AG10803 (cell line): ENCODE data around the gene TBC1D2.

Experiments
- DNase-seq: peaks from one replicate; pipeline ENCODE4 v3.0.0; 2010; ENCODE audit warnings: low read depth
- H3K4me3 ChIP-seq: 2 replicates; pipeline ENCODE4 v1.5.1; 2011; ENCODE audit warnings: mild to moderate bottlenecking, low read length, control low read depth
- TF ChIP-seq, protein P1 (sequence below): conservative IDR thresholded peaks from 2 replicates; pipeline ENCODE4 v1.5.1; 2011; ENCODE audit warnings: mild to moderate bottlenecking, low read length, control low read depth, inconsistent platforms

Gene TBC1D2

DNA sequence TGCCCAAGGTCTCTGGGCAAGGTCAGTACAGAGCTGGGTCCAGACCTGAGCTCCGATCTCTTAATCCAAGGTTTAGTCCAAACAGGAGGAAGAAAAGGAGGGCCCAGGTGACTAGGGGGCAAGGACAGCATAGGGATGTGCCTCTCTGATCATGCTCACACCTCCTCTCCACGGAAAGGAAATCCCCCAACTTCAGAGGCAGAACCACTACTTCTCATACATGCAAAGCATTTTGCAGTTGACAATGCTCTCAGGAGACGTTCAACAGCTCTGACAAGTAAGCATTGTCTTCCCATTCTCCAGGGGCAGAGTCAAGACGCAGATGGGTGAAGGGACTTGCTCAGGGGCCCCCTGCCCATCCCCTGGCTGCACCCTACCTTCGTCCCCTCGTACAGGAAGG, 54.3 kb downstream of the TBC1D2 start:
- DNase-seq = no peak
- TF ChIP-seq, protein P1, sequence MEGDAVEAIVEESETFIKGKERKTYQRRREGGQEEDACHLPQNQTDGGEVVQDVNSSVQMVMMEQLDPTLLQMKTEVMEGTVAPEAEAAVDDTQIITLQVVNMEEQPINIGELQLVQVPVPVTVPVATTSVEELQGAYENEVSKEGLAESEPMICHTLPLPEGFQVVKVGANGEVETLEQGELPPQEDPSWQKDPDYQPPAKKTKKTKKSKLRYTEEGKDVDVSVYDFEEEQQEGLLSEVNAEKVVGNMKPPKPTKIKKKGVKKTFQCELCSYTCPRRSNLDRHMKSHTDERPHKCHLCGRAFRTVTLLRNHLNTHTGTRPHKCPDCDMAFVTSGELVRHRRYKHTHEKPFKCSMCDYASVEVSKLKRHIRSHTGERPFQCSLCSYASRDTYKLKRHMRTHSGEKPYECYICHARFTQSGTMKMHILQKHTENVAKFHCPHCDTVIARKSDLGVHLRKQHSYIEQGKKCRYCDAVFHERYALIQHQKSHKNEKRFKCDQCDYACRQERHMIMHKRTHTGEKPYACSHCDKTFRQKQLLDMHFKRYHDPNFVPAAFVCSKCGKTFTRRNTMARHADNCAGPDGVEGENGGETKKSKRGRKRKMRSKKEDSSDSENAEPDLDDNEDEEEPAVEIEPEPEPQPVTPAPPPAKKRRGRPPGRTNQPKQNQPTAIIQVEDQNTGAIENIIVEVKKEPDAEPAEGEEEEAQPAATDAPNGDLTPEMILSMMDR = no peak
- H3K4me3 ChIP-seq = no peak overlapping the region

DNA sequence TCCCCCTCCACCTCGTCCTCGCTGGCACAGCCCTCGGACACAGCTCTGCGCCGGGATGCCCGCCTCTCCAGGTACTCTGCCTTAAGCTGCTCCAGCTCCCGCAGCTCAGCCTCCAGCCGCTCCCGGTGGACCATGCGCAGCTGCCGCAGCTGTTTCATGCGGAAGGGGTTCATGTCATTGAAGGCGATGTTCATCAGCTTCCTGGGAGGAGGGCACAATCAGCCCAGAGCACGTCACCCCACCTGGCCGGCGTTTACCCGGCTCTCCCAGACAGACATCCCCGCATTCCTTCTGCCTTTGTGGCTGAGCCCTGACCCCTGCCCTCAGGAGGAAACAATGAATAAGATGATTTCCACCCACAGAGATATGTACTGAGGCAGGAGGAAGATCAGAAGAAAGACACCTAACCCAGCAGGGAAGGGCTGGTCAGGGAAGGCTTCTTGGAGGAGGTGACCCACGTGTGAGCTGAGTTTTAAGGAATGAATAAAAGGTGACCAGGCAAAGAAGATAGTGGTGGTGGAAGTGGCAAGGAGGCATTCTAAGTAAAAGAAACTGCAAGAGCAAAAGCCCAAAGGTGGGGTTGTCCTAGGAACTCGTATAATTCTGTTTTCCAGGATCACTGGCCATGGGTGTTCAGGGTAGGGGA, 55.9 kb downstream of the TBC1D2 start:
- H3K4me3 ChIP-seq = no peak overlapping the region
- no peak for DNase-seq
- TF ChIP-seq, protein P1 = no peak

DNA sequence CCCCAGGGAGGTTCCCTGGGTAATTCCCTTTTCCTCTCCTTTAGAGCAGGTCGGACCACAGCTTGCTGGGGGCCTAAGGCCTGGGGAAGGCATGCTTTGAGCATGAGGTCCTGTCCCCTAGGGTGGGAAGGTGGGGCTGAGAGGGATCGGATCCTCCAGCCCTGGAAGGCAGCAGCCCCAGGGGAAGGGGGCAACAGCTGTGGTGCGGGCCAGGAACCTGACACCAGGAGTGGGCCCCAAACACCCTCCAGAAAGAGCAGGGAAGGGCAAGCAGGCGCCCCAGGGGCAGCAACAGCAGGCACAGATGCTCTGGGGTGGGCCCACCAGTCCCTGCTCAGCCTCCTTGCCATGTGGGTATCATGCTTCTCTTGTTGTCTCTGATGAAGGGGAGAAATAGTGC, 59.8 kb downstream of the TBC1D2 start:
- H3K4me3 ChIP-seq = no peak overlapping the region
- no peak for DNase-seq
- TF ChIP-seq, protein P1 = no peak

DNA sequence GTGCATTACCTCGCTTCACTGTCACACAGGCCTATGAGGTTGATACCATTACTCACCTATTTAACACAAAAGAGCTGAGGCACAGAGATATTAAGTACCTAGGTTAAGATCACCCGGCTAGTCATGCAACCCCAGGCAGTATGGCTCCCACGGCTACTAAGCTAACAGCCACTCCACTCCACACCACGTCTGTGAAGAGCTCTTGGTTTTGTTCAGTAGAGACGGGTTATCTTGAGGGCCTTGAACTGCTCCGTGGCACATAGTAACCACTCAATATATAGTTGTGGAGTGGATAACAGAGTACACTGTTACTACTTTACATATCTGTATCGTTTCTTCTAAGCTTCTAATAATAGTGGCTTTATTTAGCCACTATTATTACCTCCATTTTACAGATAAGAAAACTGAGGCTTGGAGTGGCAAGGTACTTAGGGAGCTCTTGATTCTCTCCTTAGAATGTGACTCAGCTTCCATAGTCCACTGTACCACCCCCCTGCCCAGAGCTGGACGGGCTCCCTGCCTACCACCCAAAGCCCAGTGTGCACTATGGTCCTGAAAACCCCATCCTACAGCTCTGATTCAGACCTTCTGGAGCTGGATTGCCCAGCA, 62.0 kb downstream of the TBC1D2 start:
- DNase-seq = no peak
- TF ChIP-seq, protein P1 = no peak
- peak overlapping the region; percentile 70 for H3K4me3 ChIP-seq

DNA sequence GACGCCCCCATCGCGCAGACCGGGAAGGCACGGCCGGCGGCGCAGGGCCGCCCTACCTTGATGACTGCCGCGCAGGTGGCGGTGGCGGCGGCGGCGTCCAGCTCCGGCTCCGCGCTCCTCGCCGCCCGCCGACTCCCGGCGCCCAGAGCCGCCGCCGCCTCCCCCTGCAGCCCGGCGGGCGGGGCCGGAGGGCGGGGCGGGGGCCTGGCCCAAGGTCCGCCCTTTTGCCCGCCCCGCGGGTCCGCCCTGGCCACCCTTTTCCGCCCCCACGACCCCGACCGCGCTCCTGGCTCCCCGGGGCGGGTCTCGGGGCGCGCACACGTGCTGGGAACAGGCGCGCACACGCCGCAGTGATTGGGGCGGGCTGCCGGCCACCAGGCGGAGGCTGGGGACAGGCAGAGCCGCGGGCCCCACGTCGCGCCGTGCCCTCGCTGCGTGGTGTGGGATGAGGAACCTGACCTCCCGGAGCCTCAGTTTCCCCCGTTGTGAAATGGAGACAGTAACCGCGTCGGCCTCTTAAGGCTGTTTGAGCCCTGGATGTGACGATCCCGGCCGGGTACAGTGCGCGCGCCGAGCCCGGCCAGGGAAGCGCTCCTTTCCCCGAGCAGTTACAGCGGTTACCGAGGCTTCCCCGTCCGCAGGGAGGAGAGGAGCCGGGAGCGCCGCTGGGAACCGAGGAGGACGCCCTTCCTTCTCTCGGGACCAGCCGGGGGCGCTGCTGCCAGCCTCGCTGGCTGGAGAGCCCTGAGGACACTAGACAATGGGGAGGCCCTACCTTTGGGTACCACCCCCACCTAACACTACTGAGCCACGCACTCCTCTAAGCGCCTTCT, 62.7 kb downstream of the TBC1D2 start, which contains the start of gene CORO2A:
CORO2A (minus strand) TSS at position 135 of the 833 bp plus-strand sequence. CDS start 34,977 bp downstream, outside the sequence.
- DNase-seq = peak; percentile 61
- TF ChIP-seq, protein P1 = peak; percentile 49
- H3K4me3 ChIP-seq = peak within 1 kb of the TSS; percentile 70

DNA sequence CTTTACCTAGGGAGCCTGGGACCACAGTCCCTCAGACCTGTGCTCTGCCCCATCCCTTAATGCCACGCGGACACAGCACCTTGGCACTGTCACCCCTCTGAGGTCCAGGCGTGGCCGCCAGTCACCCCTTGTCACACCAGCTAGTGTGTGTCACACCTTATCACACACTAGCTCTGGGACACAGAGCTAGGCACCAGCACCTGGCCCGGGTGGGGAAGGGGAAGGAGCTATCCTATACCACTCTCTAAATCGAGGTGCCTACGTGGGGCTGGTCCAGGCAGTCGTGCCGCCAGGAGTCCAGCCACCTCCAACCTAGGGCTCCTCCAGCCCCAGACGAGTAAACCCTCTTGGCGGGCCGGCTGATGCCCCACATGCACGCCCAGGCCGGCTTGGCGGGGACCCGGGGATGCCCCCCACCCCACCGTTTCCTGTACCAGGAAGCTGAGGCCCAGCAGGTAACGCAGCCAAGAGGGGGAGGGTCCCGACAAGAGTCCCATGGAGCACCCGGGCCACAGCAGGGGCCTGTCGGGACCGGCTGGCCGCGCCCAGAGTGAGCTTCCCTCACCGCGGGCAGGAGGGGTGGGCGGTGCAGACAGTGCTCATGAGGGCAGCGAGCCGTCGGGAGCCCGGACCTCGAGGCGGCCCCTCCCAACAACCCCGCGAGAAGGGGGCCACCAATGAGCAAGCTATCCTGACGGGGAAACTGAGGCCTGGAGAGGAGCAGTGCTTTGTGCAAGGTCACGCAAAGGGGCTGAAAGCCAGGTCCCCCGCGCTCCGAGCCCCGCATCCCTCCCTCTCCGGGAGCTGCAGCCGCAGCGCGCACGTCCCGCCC, 63.6 kb downstream of the TBC1D2 start:
- DNase-seq = no peak
- TF ChIP-seq, protein P1 = no peak
- H3K4me3 ChIP-seq = peak overlapping the region; percentile 54
